ENCODE measurements around the gene KSR1.

Gene KSR1

GRCh38 chr17:27566671-27567562 is 110.7 kb downstream of the KSR1 start:
- no peaks in the 10 kb centered on the region for H3K27me3 Mint-ChIP-seq
- H3K9me3 Mint-ChIP-seq = no peaks in the 10 kb centered on the region
- peaks cover 30% of the 10 kb centered on the region for H3K36me3 Mint-ChIP-seq (ENCODE audit: low read depth)
- peaks cover 75% of the 10 kb centered on the region for H3K4me1 Mint-ChIP-seq (ENCODE audit: low read depth)
- no peak overlapping the region for H3K4me3 Mint-ChIP-seq
- H3K27ac Mint-ChIP-seq = peak overlapping the region; percentile 36

- Mint-ChIP-seq H3K36me3 (ENCODE audit: low read depth) (peaks cover 27% of the 10 kb centered on the region), H3K4me3 (no peak overlapping the region), H3K9me3 (no peaks in the 10 kb centered on the region), H3K4me1 (ENCODE audit: low read depth) (peaks cover 80% of the 10 kb centered on the region), H3K27me3 (no peaks in the 10 kb centered on the region), H3K27ac (peak overlapping the region; percentile 31)
These were observed 111.3 kb downstream of the KSR1 start for GRCh38 chr17:27567563-27567859.

- Mint-ChIP-seq H3K9me3 (no peaks in the 10 kb centered on the region), H3K27me3 (no peaks in the 10 kb centered on the region), H3K27ac (no peak overlapping the region), H3K4me3 (no peak overlapping the region), H3K36me3 (ENCODE audit: low read depth) (peaks cover 25% of the 10 kb centered on the region), H3K4me1 (ENCODE audit: low read depth) (peaks cover 88% of the 10 kb centered on the region)
These were observed 112.0 kb downstream of the KSR1 start for GRCh38 chr17:27568216-27568615.

- H3K36me3 Mint-ChIP-seq (ENCODE audit: low read depth) = peaks cover 21% of the 10 kb centered on the region
- H3K9me3 Mint-ChIP-seq = no peaks in the 10 kb centered on the region
- H3K4me3 Mint-ChIP-seq = no peak overlapping the region
- no peak overlapping the region for H3K27ac Mint-ChIP-seq
- H3K4me1 Mint-ChIP-seq (ENCODE audit: low read depth) = peaks cover 90% of the 10 kb centered on the region
- H3K27me3 Mint-ChIP-seq = no peaks in the 10 kb centered on the region
These were observed 112.6 kb downstream of the KSR1 start for GRCh38 chr17:27568811-27569210.

- H3K4me3 Mint-ChIP-seq = no peak overlapping the region
- peak overlapping the region; percentile 37 for H3K27ac Mint-ChIP-seq
- peaks cover 91% of the 10 kb centered on the region for H3K4me1 Mint-ChIP-seq (ENCODE audit: low read depth)
- peaks cover 21% of the 10 kb centered on the region for H3K36me3 Mint-ChIP-seq (ENCODE audit: low read depth)
- H3K27me3 Mint-ChIP-seq = no peaks in the 10 kb centered on the region
- no peaks in the 10 kb centered on the region for H3K9me3 Mint-ChIP-seq
These were observed 113.0 kb downstream of the KSR1 start for GRCh38 chr17:27569257-27569722.

GRCh38 chr17:27569884-27570577 is 113.8 kb downstream of the KSR1 start:
- peaks cover 26% of the 10 kb centered on the region for H3K36me3 Mint-ChIP-seq (ENCODE audit: low read depth)
- no peaks in the 10 kb centered on the region for H3K27me3 Mint-ChIP-seq
- no peaks in the 10 kb centered on the region for H3K9me3 Mint-ChIP-seq
- H3K27ac Mint-ChIP-seq = peak overlapping the region; percentile 65
- H3K4me3 Mint-ChIP-seq = no peak overlapping the region
- peaks cover 91% of the 10 kb centered on the region for H3K4me1 Mint-ChIP-seq (ENCODE audit: low read depth)

- H3K27me3 Mint-ChIP-seq = no peaks in the 10 kb centered on the region
These were observed 114.3 kb downstream of the KSR1 start for GRCh38 chr17:27570578-27570914.

GRCh38 chr17:27571563-27572352 is 115.5 kb downstream of the KSR1 start:
- Mint-ChIP-seq H3K4me1 (ENCODE audit: low read depth) (peaks cover 91% of the 10 kb centered on the region), H3K9me3 (no peaks in the 10 kb centered on the region), H3K36me3 (ENCODE audit: low read depth) (peaks cover 33% of the 10 kb centered on the region), H3K4me3 (peak overlapping the region; percentile 77), H3K27ac (peak overlapping the region; percentile 93), H3K27me3 (no peaks in the 10 kb centered on the region)

More at GRCh38 chr17:27570578-27570914, 114.3 kb downstream of the KSR1 start:
- H3K4me1 Mint-ChIP-seq (ENCODE audit: low read depth) = peaks cover 91% of the 10 kb centered on the region
- no peak overlapping the region for H3K4me3 Mint-ChIP-seq
- no peaks in the 10 kb centered on the region for H3K9me3 Mint-ChIP-seq
- peaks cover 28% of the 10 kb centered on the region for H3K36me3 Mint-ChIP-seq (ENCODE audit: low read depth)
- peak overlapping the region; percentile 65 for H3K27ac Mint-ChIP-seq

- peaks cover 33% of the 10 kb centered on the region for H3K36me3 Mint-ChIP-seq (ENCODE audit: low read depth)
- peak overlapping the region; percentile 77 for H3K4me3 Mint-ChIP-seq
- peaks cover 90% of the 10 kb centered on the region for H3K4me1 Mint-ChIP-seq (ENCODE audit: low read depth)
- no peaks in the 10 kb centered on the region for H3K27me3 Mint-ChIP-seq
- H3K9me3 Mint-ChIP-seq = no peaks in the 10 kb centered on the region
- H3K27ac Mint-ChIP-seq = peak overlapping the region; percentile 93
These were observed 116.4 kb downstream of the KSR1 start for GRCh38 chr17:27572665-27573064.

GRCh38 chr17:27573548-27573947 is 117.3 kb downstream of the KSR1 start:
- H3K36me3 Mint-ChIP-seq (ENCODE audit: low read depth) = peaks cover 37% of the 10 kb centered on the region
- no peaks in the 10 kb centered on the region for H3K9me3 Mint-ChIP-seq
- peak overlapping the region; percentile 93 for H3K27ac Mint-ChIP-seq
- no peak overlapping the region for H3K4me3 Mint-ChIP-seq
- peaks cover 92% of the 10 kb centered on the region for H3K4me1 Mint-ChIP-seq (ENCODE audit: low read depth)
- no peaks in the 10 kb centered on the region for H3K27me3 Mint-ChIP-seq

- Mint-ChIP-seq H3K36me3 (ENCODE audit: low read depth) (peaks cover 40% of the 10 kb centered on the region), H3K27me3 (no peaks in the 10 kb centered on the region), H3K4me1 (ENCODE audit: low read depth) (peaks cover 92% of the 10 kb centered on the region), H3K4me3 (no peak overlapping the region), H3K9me3 (no peaks in the 10 kb centered on the region), H3K27ac (peak overlapping the region; percentile 93)
These were observed 117.8 kb downstream of the KSR1 start for GRCh38 chr17:27573971-27574525.

- H3K4me1 Mint-ChIP-seq (ENCODE audit: low read depth) = peaks cover 92% of the 10 kb centered on the region
- no peaks in the 10 kb centered on the region for H3K27me3 Mint-ChIP-seq
- peaks cover 50% of the 10 kb centered on the region for H3K36me3 Mint-ChIP-seq (ENCODE audit: low read depth)
- H3K9me3 Mint-ChIP-seq = no peaks in the 10 kb centered on the region
- peak overlapping the region; percentile 82 for H3K27ac Mint-ChIP-seq
- no peak overlapping the region for H3K4me3 Mint-ChIP-seq
These were observed 119.1 kb downstream of the KSR1 start for GRCh38 chr17:27575096-27575911.

- peaks cover 53% of the 10 kb centered on the region for H3K36me3 Mint-ChIP-seq (ENCODE audit: low read depth)
- H3K4me1 Mint-ChIP-seq (ENCODE audit: low read depth) = peaks cover 92% of the 10 kb centered on the region
- no peaks in the 10 kb centered on the region for H3K9me3 Mint-ChIP-seq
- no peak overlapping the region for H3K4me3 Mint-ChIP-seq
- H3K27me3 Mint-ChIP-seq = no peaks in the 10 kb centered on the region
- peak overlapping the region; percentile 82 for H3K27ac Mint-ChIP-seq
These were observed 119.6 kb downstream of the KSR1 start for GRCh38 chr17:27575912-27576252.

GRCh38 chr17:27576477-27577083 is 120.3 kb downstream of the KSR1 start:
- Mint-ChIP-seq H3K36me3 (ENCODE audit: low read depth) (peaks cover 57% of the 10 kb centered on the region), H3K4me3 (no peak overlapping the region), H3K27ac (peak overlapping the region; percentile 63), H3K27me3 (no peaks in the 10 kb centered on the region), H3K9me3 (no peaks in the 10 kb centered on the region), H3K4me1 (ENCODE audit: low read depth) (peaks cover 92% of the 10 kb centered on the region)

Measured in stimulated activated naive CD8-positive, alpha-beta T cell treated with anti-CD3 and anti-CD28 coated beads, Interleukin-15, Interleukin-2, amounts not matched to agents 100 ng/mL and 50 ng/mL, for 24 hours (primary cell).